LNCaP clone FGC (cell line): ENCODE results near the gene TNN.

Source experiments
- DNase-seq: peaks from one replicate; pipeline ENCODE4 v3.0.0-alpha.2; 2011; ENCODE audit warnings: low read depth
- H3K4me3 ChIP-seq: 2 replicates; pipeline ENCODE4 v1.5.1; 2011; ENCODE audit warnings: mild to moderate bottlenecking, low read depth, low read length, control low read depth
- TF ChIP-seq, protein P1 (sequence below): IDR thresholded peaks from 2 replicates; pipeline ENCODE4 v1.5.1; 2012; ENCODE audit warnings: mild to moderate bottlenecking; ENCODE audit not compliant: control insufficient read depth, insufficient read depth; ENCODE audit errors: extremely low read depth

Gene TNN

DNA sequence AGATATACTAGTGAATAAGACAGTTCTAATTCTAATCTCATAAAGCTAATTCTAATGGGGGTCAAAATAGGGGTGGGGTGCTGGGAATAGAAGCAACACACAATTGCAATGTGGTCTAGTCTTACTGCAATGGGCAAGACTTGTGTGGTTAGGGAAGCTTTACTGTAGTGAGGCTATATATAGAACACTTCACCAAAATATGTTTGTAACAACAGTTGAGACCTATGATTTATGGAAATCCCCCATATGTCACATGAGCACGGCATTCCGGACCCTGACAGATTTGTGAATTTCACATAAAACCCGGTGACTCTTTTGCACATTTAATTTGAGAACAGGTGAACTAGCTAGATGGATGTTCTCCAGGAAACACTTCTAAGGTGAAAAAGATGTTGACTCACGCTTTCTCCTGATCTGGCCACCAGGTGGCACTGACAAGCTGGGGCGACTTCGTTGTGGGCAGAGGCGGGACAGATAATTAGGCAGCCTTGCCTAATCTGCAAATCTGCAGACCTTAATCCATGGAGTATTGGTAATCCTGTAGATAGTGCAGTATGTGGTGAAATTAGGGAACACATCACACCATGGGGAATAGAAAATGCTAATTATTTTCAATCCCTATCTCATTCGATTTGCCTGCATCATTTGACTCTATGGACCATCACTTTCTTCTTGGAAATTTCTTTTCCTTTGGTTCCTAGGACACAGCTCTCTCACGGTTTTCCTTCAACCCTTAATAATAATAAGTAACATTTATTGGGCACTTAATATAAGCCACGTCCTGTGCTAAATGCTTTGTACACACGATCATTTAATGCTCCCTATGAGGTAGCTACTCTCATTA is 87.2 kb downstream of the TNN start:
- no peak overlapping the region for H3K4me3 ChIP-seq
- TF ChIP-seq, protein P1, sequence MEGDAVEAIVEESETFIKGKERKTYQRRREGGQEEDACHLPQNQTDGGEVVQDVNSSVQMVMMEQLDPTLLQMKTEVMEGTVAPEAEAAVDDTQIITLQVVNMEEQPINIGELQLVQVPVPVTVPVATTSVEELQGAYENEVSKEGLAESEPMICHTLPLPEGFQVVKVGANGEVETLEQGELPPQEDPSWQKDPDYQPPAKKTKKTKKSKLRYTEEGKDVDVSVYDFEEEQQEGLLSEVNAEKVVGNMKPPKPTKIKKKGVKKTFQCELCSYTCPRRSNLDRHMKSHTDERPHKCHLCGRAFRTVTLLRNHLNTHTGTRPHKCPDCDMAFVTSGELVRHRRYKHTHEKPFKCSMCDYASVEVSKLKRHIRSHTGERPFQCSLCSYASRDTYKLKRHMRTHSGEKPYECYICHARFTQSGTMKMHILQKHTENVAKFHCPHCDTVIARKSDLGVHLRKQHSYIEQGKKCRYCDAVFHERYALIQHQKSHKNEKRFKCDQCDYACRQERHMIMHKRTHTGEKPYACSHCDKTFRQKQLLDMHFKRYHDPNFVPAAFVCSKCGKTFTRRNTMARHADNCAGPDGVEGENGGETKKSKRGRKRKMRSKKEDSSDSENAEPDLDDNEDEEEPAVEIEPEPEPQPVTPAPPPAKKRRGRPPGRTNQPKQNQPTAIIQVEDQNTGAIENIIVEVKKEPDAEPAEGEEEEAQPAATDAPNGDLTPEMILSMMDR: peak; percentile 96
- DNase-seq: peak; percentile 39

DNA sequence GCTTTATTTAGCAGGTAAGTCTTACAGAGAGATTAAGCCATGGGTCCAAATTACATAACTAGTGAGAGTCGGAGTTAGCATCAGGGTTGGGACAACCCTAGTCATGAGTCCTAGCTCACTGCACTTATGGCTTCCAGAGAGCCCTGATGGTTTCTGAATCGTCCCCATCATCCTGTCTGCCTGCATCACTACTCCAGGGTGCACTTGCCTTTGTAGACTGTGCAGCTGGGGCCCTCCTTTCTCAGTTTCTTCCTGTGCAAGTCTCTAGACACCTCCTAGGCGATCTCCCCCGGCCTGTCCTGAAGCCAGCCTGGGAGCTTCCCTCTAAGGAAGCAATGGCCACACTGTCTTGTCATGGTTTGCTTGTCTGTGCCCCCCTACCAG is 87.8 kb downstream of the TNN start:
- no peak overlapping the region for H3K4me3 ChIP-seq
- no peak for DNase-seq
- TF ChIP-seq, protein P1: no peak

DNA sequence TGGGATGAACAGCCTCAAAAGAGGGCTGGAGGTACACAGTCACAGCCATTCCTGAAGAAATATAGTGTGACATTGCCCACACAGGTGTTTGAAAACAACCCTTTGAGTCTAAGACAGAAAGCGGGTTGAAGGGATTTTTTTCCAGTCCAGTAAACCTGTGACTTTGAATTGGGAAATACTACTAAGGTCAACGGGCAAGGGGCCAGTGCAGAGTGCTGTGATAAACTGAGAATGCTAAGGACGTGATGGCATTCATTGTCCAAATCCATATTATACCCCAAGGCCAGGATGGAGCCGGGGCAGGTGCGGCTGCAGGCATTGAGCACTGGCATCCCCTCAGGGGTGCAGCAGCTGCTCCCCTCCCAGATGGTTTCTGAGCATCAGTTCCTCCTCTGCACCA is 88.3 kb downstream of the TNN start:
- TF ChIP-seq, protein P1: no peak

DNA sequence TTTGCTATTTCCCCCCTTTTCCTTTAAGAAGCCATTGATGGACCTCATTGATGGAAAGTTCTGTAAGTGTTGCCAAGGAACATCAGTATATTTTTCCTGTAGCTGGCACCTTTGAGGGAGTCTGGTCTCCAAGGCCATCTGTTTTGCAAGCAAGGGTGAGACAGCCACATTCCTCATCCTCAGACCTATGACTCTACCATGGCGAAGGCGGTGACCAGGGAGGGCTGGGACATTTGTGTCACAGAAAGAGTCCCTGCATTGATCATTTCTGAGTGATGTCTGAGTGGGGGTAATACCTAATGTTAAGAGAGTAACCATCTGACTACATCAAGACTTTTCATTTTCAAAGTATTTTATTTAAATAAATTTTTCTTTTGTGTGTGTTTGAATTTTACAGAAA is 89.6 kb downstream of the TNN start:
- no peak for DNase-seq
- TF ChIP-seq, protein P1: no peak
- no peak overlapping the region for H3K4me3 ChIP-seq

More for the DNA sequence above, 88.3 kb downstream of the TNN start:
- DNase-seq: no peak
- H3K4me3 ChIP-seq: no peak overlapping the region

DNA sequence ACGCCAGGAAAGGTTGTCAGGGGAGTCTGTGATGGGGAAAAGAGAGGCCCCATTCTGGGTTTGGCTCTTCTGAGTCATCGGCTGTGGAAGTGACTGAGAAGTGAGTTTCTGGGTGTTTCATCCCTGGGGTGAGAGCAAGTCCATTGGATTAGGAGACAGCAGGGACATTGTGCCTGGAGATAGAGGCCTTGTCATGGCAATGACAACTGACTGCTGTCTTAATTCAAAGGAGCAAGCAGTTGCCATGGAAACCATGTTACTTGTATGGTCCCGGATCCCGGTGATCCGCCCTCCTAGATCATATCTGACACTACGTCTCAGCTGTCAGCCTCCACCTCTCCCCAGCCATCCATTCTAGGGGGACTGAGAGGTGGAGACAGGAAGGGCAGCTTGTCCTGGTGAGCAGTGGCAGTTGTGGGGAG is 90.5 kb downstream of the TNN start:
- DNase-seq: no peak
- TF ChIP-seq, protein P1: no peak
- H3K4me3 ChIP-seq: no peak overlapping the region

DNA sequence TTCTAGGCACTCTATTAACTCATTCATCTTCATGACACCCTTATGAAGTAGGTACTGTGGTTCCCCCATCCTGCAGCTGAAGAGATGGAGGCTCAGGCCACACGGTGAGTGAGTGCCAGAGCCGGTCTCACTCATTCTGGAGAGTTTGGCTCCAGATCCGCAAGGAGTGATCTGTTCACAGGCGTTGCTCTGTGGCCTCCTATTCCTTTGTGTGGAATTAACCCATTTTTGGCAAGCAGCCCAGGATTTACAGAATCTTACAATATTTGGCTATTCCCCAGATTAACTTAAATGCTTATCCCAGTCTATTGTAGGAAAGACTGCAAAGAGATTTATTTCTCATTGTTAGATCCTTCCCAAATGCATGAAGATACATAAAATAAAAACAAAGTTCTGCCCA is 95.3 kb downstream of the TNN start:
- H3K4me3 ChIP-seq: no peak overlapping the region
- DNase-seq: peak; percentile 36
- TF ChIP-seq, protein P1: no peak

DNA sequence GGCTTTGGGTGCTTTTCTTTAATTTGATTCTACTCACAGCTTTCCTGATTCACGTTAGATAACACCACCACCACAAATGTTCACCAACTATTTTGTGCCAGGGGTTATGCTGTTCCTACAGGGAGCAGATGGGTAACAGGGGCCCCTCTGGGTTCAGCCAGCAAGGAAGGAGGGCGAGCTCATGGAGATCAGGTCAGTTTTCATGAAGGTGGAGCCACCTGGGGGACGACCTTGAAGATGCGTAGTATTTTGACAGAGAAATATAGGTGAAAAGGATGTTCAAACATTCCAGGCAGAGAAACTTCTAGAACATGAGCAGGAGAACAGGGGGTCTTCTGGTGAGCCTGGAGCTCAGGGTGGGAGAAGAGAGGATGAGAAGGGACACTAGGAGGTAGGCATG is 96.1 kb downstream of the TNN start:
- no peak overlapping the region for H3K4me3 ChIP-seq
- TF ChIP-seq, protein P1: no peak
- no peak for DNase-seq
